GM23338 (cell line): ENCODE measurements around the gene TAS2R19. TPM values are rescaled to one million over a fixed set of nuclear protein-coding genes. Genes with fewer than 3 reads are reported as not detected.
"Not testable (repeated sequence)": the region's sequence is repeated elsewhere in the genome, so short reads cannot be mapped to it uniquely, and the experiment has no call there.

ENCODE experiments used
- ATAC-seq: fragments of 200-7000 bp; cut with Tn5 transposase; 3 replicates; pipeline ENCODE4 v1.9.1; 2020
- DNase-seq: peaks from one replicate; pipeline ENCODE4 v3.0.0-alpha.2; 2015; ENCODE audit warnings: low spot score
- H2AFZ ChIP-seq: fragments of 200-600 bp; sonication (generic); 2 replicates; pipeline ENCODE4 v1.8.0; 2016; ENCODE audit warnings: antibody characterized with exemption, mild to moderate bottlenecking, moderate library complexity
- H3F3A ChIP-seq: fragments of 200-600 bp; sonication (generic); replicated peaks from 2 replicates; pipeline ENCODE4 v1.8.0; 2017; ENCODE audit warnings: antibody characterized with exemption, mixed run types, low read depth
- H3K27ac ChIP-seq: fragments of 200-600 bp; sonication (generic); 2 replicates; pipeline ENCODE4 v1.6.1; 2016; ENCODE audit warnings: low read depth
- H3K27me3 ChIP-seq: fragments of 200-600 bp; sonication (generic); 2 replicates; pipeline ENCODE4 v1.8.0; 2016; ENCODE audit warnings: mild to moderate bottlenecking, mixed run types, moderate library complexity; ENCODE audit not compliant: insufficient read depth
- H3K36me3 ChIP-seq: fragments of 200-600 bp; sonication (generic); 2 replicates; pipeline ENCODE4 v1.8.0; 2016; ENCODE audit warnings: mild to moderate bottlenecking; ENCODE audit not compliant: insufficient read depth
- H3K4me1 ChIP-seq: fragments of 200-600 bp; sonication (generic); 2 replicates; pipeline ENCODE4 v1.8.0; 2016; ENCODE audit warnings: mild to moderate bottlenecking, moderate library complexity; ENCODE audit not compliant: insufficient read depth
- H3K4me2 ChIP-seq: fragments of 200-600 bp; sonication (generic); 2 replicates; pipeline ENCODE4 v1.7.1; 2017; ENCODE audit warnings: mixed run types
- H3K4me3 ChIP-seq: fragments of 200-600 bp; sonication (generic); 2 replicates; pipeline ENCODE4 v1.6.1; 2016; ENCODE audit warnings: mixed run types
- H3K79me2 ChIP-seq: fragments of 200-600 bp; sonication (generic); replicated peaks from 2 replicates; pipeline ENCODE4 v1.8.0; 2017; ENCODE audit warnings: mild to moderate bottlenecking; ENCODE audit not compliant: insufficient read depth
- H3K9me2 ChIP-seq: fragments of 200-600 bp; sonication (generic); 2 replicates; pipeline ENCODE4 v1.8.0; 2017; ENCODE audit not compliant: insufficient read depth
- H4K20me1 ChIP-seq: fragments of 200-600 bp; sonication (generic); replicated peaks from 2 replicates; pipeline ENCODE4 v1.8.0; 2017; ENCODE audit warnings: mild to moderate bottlenecking; ENCODE audit not compliant: insufficient read depth
- H3K27ac Mint-ChIP-seq: 2 replicates; pipeline ENCODE4 v1.8.0; 2020; ENCODE audit warnings: inconsistent platforms, mild to moderate bottlenecking, moderate library complexity, mixed read lengths
- H3K27me3 Mint-ChIP-seq: 3 replicates; pipeline ENCODE4 v1.8.0; 2022; ENCODE audit warnings: low read depth, mild to moderate bottlenecking, moderate library complexity, mixed read lengths, inconsistent platforms; ENCODE audit not compliant: insufficient read depth, poor library complexity
- H3K36me3 Mint-ChIP-seq: 3 replicates; pipeline ENCODE4 v1.8.0; 2021; ENCODE audit warnings: low read depth, mild to moderate bottlenecking, inconsistent platforms, moderate library complexity, mixed read lengths
- H3K4me1 Mint-ChIP-seq: 3 replicates; pipeline ENCODE4 v1.8.0; 2020; ENCODE audit warnings: mild to moderate bottlenecking, inconsistent platforms, mixed read lengths
- H3K4me3 Mint-ChIP-seq: 3 replicates; pipeline ENCODE4 v1.8.0; 2021; ENCODE audit warnings: moderate library complexity, mild to moderate bottlenecking, inconsistent platforms, mixed read lengths
- H3K9me3 Mint-ChIP-seq: 3 replicates; pipeline ENCODE4 v1.8.0; 2020; ENCODE audit warnings: moderate library complexity, mild to moderate bottlenecking, inconsistent platforms, mixed read lengths
- CTCF ChIP-seq, 2 experiments: fragments of 200-600 bp in 1 of 2; sonication (generic) in 1 of 2; conservative IDR thresholded peaks; 2 replicates each; pipeline versions ENCODE4 v1.5.1 to v1.6.1; 2016 to 2017; ENCODE audit warnings: antibody characterized with exemption in 2 of 2, low read depth in 2 of 2, mild to moderate bottlenecking in 2 of 2, moderate library complexity in 1 of 2
- ETS1 ChIP-seq: IDR thresholded peaks from 2 replicates; pipeline ENCODE4 v1.6.1; 2016; ENCODE audit warnings: antibody characterized with exemption
- EZH2 ChIP-seq: fragments of 200-600 bp; sonication (generic); IDR thresholded peaks from one replicate; pipeline ENCODE4 v1.8.0; 2017; ENCODE audit warnings: antibody characterized with exemption, mild to moderate bottlenecking, low read depth; ENCODE audit not compliant: unreplicated experiment
- EZH2phosphoT487 ChIP-seq: fragments of 200-600 bp; sonication (generic); IDR thresholded peaks from one replicate; pipeline ENCODE4 v1.8.1; 2018; ENCODE audit warnings: antibody characterized with exemption; ENCODE audit not compliant: unreplicated experiment
- POLR2AphosphoS5 ChIP-seq: IDR thresholded peaks from 2 replicates; pipeline ENCODE4 v1.6.1; 2016; ENCODE audit warnings: antibody characterized with exemption, low read depth
- STAT1 ChIP-seq: IDR thresholded peaks from one replicate; pipeline ENCODE4 v1.6.1; 2016; ENCODE audit warnings: antibody characterized with exemption; ENCODE audit not compliant: unreplicated experiment
- ZNF114 ChIP-seq: fragments of 250-450 bp; sonication (Bioruptor Pico); IDR thresholded peaks from 2 replicates; pipeline ENCODE4 v1.5.0; 2020; ENCODE audit warnings: mild to moderate bottlenecking, moderate library complexity
- polyA plus RNA-seq: library from polyadenylated mRNA; unstranded; fragments of >200 nt; fragmentation: Nextera tagmentation; extraction: Ambion mirVana; gene quantifications from 2 replicates; pipeline ENCODE4 v1.2.1, GENCODE V29; 2016
- total RNA-seq: library from RNA; depleted of rRNA; stranded (reverse); fragments of >200 nt; shearing (Covaris generic); gene quantifications from 2 replicates; pipeline ENCODE4 v1.2.3, GENCODE V29; 2014

Gene TAS2R19
- total and polyA plus RNA-seq, 2 experiments from 2014 or later: 0.21 to 8.6 TPM

- TF ChIP-seq CTCF (conservative IDR thresholded peaks at IDR 0.05; ENCODE audit: low read depth in 2 of 2) (no peak), EZH2 (no peak), POLR2AphosphoS5 (no peak)
These were observed 17.7 kb upstream of the TAS2R19 start (continued) for GRCh38 chr12:11040162-11040561.

GRCh38 chr12:11039171-11039570 lies 16.8 kb upstream of the TAS2R19 start:
- ATAC-seq (no peak), DNase-seq (no peak)
- no peak overlapping the region for H3K4me3 ChIP-seq
- no peaks in the 10 kb centered on the region for H4K20me1 ChIP-seq
- no peak overlapping the region for H3K27ac Mint-ChIP-seq
- H3K36me3 ChIP-seq: no peaks in the 10 kb centered on the region; the same call in 1 of the 2 replicates
- H3K27me3 Mint-ChIP-seq: peaks cover 2% of the 10 kb centered on the region
- no peaks in the 10 kb centered on the region for H3K27me3 ChIP-seq
- H3K4me2 ChIP-seq: no peak overlapping the region
- no peak overlapping the region for H3K27ac ChIP-seq
- TF ChIP-seq EZH2phosphoT487 (no peak), ETS1 (no peak), EZH2 (no peak), STAT1 (no peak), ZNF114 (CRISPR knock-in tag) (no peak)
- H3K79me2 ChIP-seq: peaks cover 4% of the 10 kb centered on the region
- H3K9me2 ChIP-seq: no peaks in the 10 kb centered on the region
- no peaks in the 10 kb centered on the region for H3K9me3 Mint-ChIP-seq
- no peak overlapping the region for H2AFZ ChIP-seq
- H3K4me3 Mint-ChIP-seq: no peak overlapping the region
- no peaks in the 10 kb centered on the region for H3K4me1 ChIP-seq
- peaks cover 10% of the 10 kb centered on the region; the same call in 2 of the 3 replicates for H3K36me3 Mint-ChIP-seq
- H3K4me1 Mint-ChIP-seq: no peaks in the 10 kb centered on the region
- H3F3A ChIP-seq: no peaks in the 10 kb centered on the region

- H3K36me3 ChIP-seq, H2AFZ ChIP-seq, H3K9me3 Mint-ChIP-seq, H4K20me1 ChIP-seq, H3F3A ChIP-seq, ATAC-seq, H3K27ac Mint-ChIP-seq, H3K4me2 ChIP-seq, H3K79me2 ChIP-seq, DNase-seq, H3K4me3 ChIP-seq, H3K27me3 ChIP-seq, H3K27ac ChIP-seq, H3K4me1 ChIP-seq, H3K4me3 Mint-ChIP-seq, H3K9me2 ChIP-seq, H3K27me3 Mint-ChIP-seq, H3K4me1 Mint-ChIP-seq: not testable (repeated sequence)
- peaks cover 13% of the 10 kb centered on the region; the same call in 2 of the 3 replicates for H3K36me3 Mint-ChIP-seq
These were observed 11.5 kb upstream of the TAS2R19 start for GRCh38 chr12:11033959-11034358.
